ENCODE measurements around the gene DOK6. TPM values are rescaled to one million over a fixed set of nuclear protein-coding genes. Genes with fewer than 3 reads are reported as not detected.

DOK6 gene
- total RNA-seq, 1 donor from 2014 or later: 19.7 TPM

DNA sequence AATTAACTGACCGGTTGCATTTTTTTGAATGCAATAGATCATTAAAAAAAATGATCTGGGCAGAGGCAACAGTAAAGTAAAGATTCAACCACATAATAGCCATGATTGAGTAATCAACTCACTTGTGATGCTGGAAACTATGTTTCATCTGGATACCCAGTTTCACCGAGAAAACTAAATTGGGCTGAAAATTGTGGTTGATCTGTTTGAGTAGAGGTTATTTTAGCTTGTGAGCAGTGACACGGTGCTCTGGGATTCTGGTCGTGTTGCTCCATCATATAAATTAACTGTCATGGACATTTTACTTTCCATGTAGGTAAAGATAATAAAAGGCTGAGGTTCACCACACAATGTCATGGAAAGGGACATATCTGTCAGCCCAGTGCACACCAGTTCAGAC, 488.3 kb downstream of the DOK6 start:
- H3K4me3 Mint-ChIP-seq (ENCODE audit: unreplicated experiment): no peak overlapping the region
- DNase-seq: no peak
- H3K36me3 Mint-ChIP-seq (ENCODE audit: unreplicated experiment): no peaks in the 10 kb centered on the region

DNA sequence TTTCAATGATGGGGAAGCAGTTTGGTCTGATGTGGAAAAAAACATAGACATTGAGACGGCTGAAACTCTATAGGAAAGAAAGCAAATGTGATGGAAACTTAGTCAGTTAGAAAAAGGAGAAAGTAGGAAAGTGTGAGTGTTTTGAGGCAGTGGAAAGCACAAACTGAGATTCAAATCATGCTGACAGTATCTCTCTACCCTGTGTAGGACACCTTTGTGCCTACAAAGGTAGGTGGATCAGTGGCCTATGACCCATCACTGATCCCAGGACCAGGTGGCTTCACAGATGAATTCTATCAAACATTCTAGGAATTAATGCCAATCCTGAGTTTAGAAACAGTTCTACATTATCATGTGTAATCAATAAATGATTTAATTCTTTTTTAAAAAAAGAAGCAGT, 489.9 kb downstream of the DOK6 start:
- H3K36me3 Mint-ChIP-seq (ENCODE audit: unreplicated experiment): no peaks in the 10 kb centered on the region
- no peaks in the 10 kb centered on the region for H3K4me1 Mint-ChIP-seq (ENCODE audit: low read depth, unreplicated experiment)
- no peak overlapping the region for H3K27ac Mint-ChIP-seq (ENCODE audit: unreplicated experiment)
- TF ChIP-seq, protein P1, sequence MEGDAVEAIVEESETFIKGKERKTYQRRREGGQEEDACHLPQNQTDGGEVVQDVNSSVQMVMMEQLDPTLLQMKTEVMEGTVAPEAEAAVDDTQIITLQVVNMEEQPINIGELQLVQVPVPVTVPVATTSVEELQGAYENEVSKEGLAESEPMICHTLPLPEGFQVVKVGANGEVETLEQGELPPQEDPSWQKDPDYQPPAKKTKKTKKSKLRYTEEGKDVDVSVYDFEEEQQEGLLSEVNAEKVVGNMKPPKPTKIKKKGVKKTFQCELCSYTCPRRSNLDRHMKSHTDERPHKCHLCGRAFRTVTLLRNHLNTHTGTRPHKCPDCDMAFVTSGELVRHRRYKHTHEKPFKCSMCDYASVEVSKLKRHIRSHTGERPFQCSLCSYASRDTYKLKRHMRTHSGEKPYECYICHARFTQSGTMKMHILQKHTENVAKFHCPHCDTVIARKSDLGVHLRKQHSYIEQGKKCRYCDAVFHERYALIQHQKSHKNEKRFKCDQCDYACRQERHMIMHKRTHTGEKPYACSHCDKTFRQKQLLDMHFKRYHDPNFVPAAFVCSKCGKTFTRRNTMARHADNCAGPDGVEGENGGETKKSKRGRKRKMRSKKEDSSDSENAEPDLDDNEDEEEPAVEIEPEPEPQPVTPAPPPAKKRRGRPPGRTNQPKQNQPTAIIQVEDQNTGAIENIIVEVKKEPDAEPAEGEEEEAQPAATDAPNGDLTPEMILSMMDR (IDR thresholded peaks at IDR 0.05; ENCODE audit: partially characterized antibody, unreplicated experiment): no peak
- H3K4me3 Mint-ChIP-seq (ENCODE audit: unreplicated experiment): no peak overlapping the region
- no peak for DNase-seq
- no peaks in the 10 kb centered on the region for H3K9me3 Mint-ChIP-seq (ENCODE audit: unreplicated experiment)
- no peaks in the 10 kb centered on the region for H3K27me3 Mint-ChIP-seq (ENCODE audit: unreplicated experiment)

More for the DNA sequence above, 488.3 kb downstream of the DOK6 start:
- H3K27ac Mint-ChIP-seq (ENCODE audit: unreplicated experiment): no peak overlapping the region
- TF ChIP-seq, protein P1 (IDR thresholded peaks at IDR 0.05; ENCODE audit: partially characterized antibody, unreplicated experiment): no peak
- H3K27me3 Mint-ChIP-seq (ENCODE audit: unreplicated experiment): no peaks in the 10 kb centered on the region
- H3K4me1 Mint-ChIP-seq (ENCODE audit: low read depth, unreplicated experiment): no peaks in the 10 kb centered on the region
- H3K9me3 Mint-ChIP-seq (ENCODE audit: unreplicated experiment): no peaks in the 10 kb centered on the region

DNA sequence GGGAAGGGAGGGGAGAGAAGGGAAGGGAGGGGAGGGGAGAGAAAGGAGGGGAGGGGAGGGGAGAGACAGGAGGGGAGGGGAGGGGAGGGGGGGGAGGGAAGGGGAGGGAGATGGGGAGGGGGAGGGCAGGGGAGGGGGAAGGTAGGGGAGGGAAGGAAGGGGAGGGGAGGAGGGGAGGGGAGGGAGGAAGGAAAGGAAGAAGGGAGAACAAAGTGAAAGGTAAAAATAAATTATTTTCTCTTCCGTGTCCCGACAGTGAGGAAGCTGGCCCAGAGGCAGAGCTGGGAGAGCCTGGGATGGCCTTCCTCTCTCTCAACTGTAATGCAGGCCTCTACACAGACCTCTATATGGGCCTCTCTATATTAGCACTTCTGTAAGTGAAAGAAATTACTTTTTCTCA, 493.8 kb downstream of the DOK6 start:
- Mint-ChIP-seq H3K4me3 (ENCODE audit: unreplicated experiment) (no peak overlapping the region), H3K27ac (ENCODE audit: unreplicated experiment) (no peak overlapping the region), H3K4me1 (ENCODE audit: low read depth, unreplicated experiment) (no peaks in the 10 kb centered on the region), H3K36me3 (ENCODE audit: unreplicated experiment) (no peaks in the 10 kb centered on the region), H3K27me3 (ENCODE audit: unreplicated experiment) (no peaks in the 10 kb centered on the region), H3K9me3 (ENCODE audit: unreplicated experiment) (no peaks in the 10 kb centered on the region)
- TF ChIP-seq, protein P1 (IDR thresholded peaks at IDR 0.05; ENCODE audit: partially characterized antibody, unreplicated experiment): no peak
- no peak for DNase-seq

DNA sequence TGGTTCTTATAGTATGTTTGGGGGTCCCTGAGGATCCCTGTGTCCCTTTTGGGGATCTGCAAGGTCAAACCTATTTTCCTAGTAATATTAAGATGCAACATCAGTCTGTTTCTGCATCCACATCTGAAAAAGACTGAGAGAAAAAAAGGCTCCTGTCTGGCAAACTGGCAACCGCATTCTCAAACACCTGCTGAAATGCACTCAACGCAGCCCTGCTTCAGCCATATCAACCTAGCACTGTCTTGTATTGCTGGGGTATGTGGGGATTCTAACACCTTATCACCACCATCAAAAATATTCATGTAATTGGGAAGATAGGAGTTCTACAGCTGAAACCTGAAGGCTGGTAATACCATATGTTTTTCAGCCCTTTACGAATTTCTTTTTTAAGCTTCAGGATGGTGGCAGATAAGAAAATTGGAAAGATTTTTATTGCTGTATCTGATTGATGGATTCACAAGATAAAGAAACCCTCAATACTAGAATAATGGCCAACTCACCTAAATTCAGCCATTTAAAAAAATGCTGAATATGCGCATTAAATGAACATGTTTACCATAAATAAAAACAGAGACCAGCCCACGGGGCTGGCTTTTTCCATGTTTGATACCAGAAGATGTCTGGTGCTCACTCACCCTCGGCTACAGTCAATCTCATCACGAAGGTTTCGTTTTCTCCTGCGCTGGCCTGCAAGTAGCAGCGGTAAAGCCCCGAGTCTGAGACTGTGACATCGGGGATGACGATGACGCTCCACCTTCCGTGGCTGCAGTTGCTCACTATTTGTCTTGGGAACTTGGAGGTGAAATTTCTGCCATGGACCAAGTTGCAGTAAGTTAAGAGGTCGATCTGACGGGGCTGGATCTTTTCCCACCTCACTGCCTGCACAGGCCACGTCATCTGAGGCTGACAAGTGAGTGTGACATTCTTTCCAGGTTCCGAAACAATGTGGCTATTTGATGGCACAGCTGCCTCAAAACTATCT, 494.7 kb downstream of the DOK6 start:
- no peaks in the 10 kb centered on the region for H3K36me3 Mint-ChIP-seq (ENCODE audit: unreplicated experiment)
- no peaks in the 10 kb centered on the region for H3K27me3 Mint-ChIP-seq (ENCODE audit: unreplicated experiment)
- TF ChIP-seq, protein P1 (IDR thresholded peaks at IDR 0.05; ENCODE audit: partially characterized antibody, unreplicated experiment): no peak
- no peak overlapping the region for H3K27ac Mint-ChIP-seq (ENCODE audit: unreplicated experiment)
- DNase-seq: no peak
- no peaks in the 10 kb centered on the region for H3K4me1 Mint-ChIP-seq (ENCODE audit: low read depth, unreplicated experiment)
- peaks cover 2% of the 10 kb centered on the region for H3K9me3 Mint-ChIP-seq (ENCODE audit: unreplicated experiment)
- no peak overlapping the region for H3K4me3 Mint-ChIP-seq (ENCODE audit: unreplicated experiment)
